NOMO-1 treated with dmso at 0.1 percent for 144 hours (cell line): ENCODE data around the gene CRHBP.
"Not testable (repeated sequence)": the region's sequence is repeated elsewhere in the genome, so short reads cannot be mapped to it uniquely, and the experiment has no call there.

Source experiments
- DNase-seq: peaks from one replicate; lab custom pipeline; 2025; ENCODE audit not compliant: unreplicated experiment; lab: John Stamatoyannopoulos, UW

The CRHBP gene, protein sequence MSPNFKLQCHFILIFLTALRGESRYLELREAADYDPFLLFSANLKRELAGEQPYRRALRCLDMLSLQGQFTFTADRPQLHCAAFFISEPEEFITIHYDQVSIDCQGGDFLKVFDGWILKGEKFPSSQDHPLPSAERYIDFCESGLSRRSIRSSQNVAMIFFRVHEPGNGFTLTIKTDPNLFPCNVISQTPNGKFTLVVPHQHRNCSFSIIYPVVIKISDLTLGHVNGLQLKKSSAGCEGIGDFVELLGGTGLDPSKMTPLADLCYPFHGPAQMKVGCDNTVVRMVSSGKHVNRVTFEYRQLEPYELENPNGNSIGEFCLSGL

GRCh38 chr5:76952795-76953536 is at the start of gene CRHBP:
CRHBP (plus strand) TSS chr5:76953045; CDS start chr5:76953135, 90 bp downstream.
- no peak for DNase-seq

- no peak for DNase-seq
Measured at GRCh38 chr5:76908166-76908565, 44.7 kb upstream of the CRHBP start.

DNA sequence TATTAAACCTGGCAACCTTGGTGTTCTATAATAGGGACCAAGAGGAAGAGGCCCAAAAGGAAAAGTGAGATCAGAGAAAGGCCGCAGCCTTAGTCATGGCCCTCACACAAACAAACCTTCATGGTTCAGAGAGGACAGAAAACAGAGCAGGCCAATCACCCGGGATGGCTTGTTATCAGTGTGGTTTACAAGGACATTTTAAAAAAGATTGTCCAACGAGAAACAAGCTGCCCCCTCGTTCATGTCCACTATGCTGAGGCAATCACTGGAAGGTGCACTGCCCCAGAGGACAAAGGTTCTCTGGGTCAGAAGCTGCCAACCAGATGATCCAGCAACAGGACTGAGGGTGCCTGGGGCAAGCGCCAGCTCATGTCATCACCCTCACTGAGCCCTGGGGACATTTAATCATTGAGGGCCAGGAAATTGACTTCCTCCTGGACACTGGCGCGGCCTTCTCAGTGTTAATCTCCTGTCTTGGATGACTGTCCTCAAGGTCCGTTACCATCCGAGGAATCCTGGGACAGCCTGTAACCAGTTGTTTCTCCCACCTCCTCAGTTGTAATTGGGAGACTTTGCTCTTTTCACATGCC is 42.4 kb upstream of the CRHBP start:
- DNase-seq, result not testable (repeated sequence)

- DNase-seq, result not testable (repeated sequence)
Measured at GRCh38 chr5:76914671-76915070, 38.2 kb upstream of the CRHBP start.

- DNase-seq, result no peak
Measured at GRCh38 chr5:76918539-76918938, 34.3 kb upstream of the CRHBP start.

DNA sequence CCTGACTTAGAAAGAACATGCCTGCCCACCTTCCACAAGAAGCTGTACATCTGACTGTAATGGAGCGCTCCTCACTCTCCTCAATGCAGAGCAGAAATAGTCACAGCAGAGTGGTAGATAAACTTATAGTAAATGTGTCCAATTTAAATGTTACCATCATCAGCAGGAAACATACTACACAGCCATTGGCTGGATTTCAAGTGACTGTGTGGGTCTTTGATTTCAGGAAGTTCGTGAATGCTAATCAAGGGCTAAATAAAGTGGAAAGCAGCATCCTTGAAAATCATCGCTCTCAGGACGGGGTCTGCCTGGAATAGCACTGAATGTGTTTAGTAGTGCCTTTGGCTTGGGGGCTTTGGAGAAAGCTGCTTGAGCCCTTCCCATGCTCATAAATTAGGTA is 32.4 kb upstream of the CRHBP start:
- no peak for DNase-seq

DNA sequence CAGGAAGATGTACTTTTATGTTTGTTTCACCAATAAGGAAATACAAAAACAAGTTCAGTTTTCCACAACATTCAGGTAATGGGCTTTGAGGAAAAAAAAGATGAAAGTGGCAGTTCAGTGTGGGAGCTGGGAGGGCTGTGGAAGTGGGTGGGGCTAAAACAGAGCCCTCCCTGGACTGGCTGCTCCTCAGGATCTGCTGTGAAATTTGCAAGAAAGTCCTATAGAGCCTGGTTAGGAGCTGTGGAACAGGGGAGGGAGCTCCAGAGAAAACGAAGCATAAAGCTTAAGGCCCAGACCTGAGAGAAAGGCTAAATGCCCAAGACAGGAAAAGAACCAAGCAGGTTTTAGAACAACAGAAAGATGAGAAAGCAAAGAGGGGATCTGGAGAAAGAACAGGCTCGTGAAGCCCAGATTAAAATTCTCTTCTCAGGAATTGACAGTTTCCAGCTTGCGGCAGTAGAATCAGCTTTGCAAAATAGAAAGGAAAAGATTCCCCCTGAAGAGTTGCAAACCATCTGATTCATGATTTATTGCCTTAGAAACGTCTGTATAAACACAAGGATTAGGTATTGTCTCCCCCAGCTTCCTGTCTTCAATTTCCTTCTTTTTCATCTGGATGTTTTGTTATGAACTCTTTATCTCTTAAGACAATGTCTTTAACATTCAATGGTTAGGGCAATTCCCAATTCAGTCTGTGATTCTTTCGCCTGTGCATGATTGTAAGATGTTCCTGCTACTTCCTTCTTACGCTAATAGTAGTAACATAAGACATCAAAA is 26.3 kb upstream of the CRHBP start:
- no peak for DNase-seq

- DNase-seq, result no peak
Measured at GRCh38 chr5:76927961-76928360, 24.9 kb upstream of the CRHBP start.

DNA sequence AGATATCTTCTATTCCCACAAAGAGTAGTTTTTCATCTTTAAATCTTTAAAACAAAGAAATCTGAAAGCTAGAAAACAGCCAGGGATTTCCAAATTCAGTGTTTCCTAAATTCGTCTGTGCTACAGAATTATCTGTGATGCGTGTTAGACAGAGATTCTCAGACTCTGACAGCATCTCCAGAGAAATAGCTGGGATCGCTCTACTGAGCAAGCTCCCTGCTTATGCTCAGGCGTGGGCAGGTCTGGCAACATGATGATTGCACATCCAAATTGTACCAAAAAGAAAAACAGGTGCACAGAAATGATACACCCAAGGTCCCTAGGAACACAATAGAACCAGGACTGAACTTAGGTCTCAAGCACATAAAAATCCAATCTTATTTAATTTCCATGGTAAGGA is 22.8 kb upstream of the CRHBP start:
- DNase-seq, result no peak

GRCh38 chr5:76938177-76938576 is 14.7 kb upstream of the CRHBP start:
- DNase-seq, result no peak

- no peak for DNase-seq
Measured at GRCh38 chr5:76941000-76941399, 11.8 kb upstream of the CRHBP start.

DNA sequence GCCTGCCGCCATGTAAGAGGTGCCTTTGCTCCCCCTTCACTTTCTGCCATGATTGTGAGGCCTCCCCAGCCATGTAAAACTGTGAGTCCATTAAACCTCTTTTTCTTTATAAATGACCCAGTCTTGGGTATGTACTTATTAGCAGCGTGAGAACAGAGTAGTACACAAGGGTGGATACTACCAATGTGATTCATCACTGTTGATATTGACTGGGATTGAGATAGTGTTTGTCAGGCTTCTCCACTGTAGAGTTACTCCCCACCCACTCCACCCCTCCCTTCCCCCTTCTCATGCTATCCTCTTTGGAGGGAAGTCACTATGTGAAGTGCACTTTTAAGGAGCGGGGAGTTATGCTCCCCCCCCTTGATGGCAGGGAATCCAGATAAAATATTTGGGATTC is 11.4 kb upstream of the CRHBP start:
- DNase-seq, result no peak

DNA sequence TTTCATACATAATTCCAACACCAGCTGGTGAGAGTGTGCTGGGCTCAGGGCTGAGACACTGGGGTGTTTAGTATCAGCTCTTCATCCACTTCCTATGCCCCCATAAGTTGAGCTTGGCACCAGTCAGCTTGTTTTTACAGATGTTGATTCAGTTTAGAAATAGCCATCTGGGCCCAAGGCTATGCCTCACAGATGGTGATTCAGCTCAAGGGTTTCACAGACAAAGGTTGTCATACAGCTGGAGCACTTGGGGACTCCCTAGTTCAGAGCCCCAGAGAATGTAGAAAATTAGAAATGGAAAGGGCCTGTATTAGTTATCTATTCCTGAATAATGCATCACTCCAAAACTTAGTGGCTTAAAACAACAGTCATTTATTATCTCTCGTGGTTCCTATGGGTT is 10.3 kb upstream of the CRHBP start:
- no peak for DNase-seq

- no peak for DNase-seq
Measured at GRCh38 chr5:76943006-76943405, 9.8 kb upstream of the CRHBP start.

- no peak for DNase-seq
Measured at GRCh38 chr5:76944638-76945037, 8.2 kb upstream of the CRHBP start.

GRCh38 chr5:76945238-76945637 is 7.6 kb upstream of the CRHBP start:
- not testable (repeated sequence) for DNase-seq

- no peak for DNase-seq
Measured at GRCh38 chr5:76946090-76946489, 6.8 kb upstream of the CRHBP start.

GRCh38 chr5:76947082-76947503 is 5.8 kb upstream of the CRHBP start:
- no peak for DNase-seq

DNA sequence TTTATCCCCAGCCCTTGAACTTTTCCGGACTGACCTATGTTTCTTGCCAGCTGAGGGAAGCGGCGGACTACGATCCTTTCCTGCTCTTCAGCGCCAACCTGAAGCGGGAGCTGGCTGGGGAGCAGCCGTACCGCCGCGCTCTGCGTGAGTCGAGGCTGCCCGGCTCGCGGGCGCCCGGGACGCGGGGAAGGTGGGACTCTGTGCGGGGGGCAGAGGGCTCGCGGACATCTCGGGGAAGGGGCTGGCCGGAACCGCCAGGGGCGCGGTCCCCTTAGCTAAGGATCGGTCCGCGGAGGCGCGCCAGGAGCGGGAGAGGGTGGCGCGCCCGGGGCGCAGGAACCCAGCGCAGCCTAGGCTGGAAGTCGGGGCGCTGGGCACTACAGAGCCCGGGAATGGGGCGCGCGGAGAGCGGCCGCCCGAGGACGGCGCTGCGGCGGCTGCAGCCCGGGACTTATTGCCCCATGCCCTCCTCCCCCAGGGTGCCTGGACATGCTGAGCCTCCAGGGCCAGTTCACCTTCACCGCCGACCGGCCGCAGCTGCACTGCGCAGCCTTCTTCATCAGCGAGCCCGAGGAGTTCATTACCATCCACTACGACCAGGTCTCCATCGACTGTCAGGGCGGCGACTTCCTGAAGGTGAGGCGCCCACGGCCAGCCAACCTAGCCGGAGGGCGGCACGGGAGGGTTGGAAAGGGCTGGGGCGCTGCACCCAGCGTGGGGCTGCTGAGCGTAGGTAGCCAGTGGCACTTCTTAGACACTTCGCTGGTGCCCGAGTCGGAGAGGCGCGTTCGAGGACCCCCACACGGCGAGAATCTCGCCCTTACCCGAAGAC is 922 bp downstream of the CRHBP start:
- DNase-seq, result no peak

DNA sequence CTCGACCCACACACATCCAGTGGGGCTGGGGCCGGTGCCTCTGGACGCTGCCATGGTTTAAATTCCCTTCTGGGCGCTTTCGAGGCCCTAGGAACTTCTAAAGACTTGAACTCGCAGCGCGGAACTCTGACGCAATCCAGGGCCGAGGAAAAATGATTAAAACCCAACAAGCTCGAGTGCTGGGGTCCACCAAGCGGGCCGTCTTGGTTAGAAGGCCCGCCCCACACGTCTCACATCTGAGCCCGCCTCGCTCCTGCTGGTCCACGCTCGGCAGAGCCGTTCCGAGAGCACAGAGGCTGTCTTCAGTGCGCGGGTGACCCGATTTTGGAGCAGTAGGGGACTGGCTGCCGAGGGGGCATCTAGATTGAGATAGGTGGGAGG is 1.5 kb downstream of the CRHBP start:
- DNase-seq, result no peak

DNA sequence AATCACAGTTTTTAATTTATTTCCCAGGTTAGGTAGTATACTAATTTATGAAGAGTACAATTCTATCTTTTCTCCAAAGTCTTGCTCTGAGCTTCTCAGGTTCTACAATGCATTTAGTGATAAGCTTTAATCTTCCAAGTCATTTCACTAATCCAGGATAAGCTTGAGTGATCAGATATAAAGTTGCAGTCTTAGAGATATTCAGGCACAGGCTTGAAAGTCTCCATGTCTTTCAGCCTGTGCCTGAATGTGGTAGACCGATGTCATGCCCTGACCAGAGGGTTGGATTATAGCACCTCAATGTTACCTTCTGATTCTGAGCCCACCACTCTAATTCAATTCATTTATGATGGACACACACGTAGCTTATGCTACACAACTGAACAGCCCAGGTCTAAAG is 3.2 kb downstream of the CRHBP start:
- DNase-seq, result no peak
